Measurements from ENCODE around the gene ZNF563.

DNA sequence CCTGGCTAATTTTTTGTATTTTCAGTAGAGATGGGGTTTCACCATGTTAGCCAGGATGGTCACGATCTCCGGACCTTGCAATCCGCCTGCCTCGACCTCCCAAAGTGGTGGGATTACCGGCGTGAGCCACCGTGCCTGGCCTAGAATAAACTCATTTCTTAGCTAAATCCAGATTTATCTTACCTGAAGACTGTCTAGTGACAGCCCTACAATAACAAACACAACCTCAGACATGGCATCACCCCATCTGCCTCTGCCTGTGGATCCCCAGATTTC is 43.7 kb downstream of the ZNF563 start:
- TF ChIP-seq GATA2 (IDR thresholded peaks at IDR 0.05; ENCODE audit: low read depth, low read length) (no peak), GATA3 (IDR thresholded peaks at IDR 0.05; ENCODE audit: low read depth, low read length) (no peak)
